GM12875 (cell line): Measurements from ENCODE around the gene TMEM200B.
"Not testable (repeated sequence)": the region's sequence is repeated elsewhere in the genome, so short reads cannot be mapped to it uniquely, and the experiment has no call there.

Experiments used
- H3K4me3 ChIP-seq: one replicate; pipeline ENCODE4 v1.5.1; 2011; ENCODE audit warnings: low read depth, low read length, control low read depth
- CTCF ChIP-seq: IDR thresholded peaks from 2 replicates; pipeline ENCODE4 v1.5.1; 2011; ENCODE audit warnings: low read depth, mild to moderate bottlenecking, control low read depth, inconsistent platforms, low read length, moderate library complexity, borderline replicate concordance; ENCODE audit not compliant: insufficient read depth

TMEM200B gene

GRCh38 chr1:29120367-29120766 lies 3.3 kb downstream of the TMEM200B start:
- no peak overlapping the region for H3K4me3 ChIP-seq
- no peak for TF ChIP-seq CTCF

DNA sequence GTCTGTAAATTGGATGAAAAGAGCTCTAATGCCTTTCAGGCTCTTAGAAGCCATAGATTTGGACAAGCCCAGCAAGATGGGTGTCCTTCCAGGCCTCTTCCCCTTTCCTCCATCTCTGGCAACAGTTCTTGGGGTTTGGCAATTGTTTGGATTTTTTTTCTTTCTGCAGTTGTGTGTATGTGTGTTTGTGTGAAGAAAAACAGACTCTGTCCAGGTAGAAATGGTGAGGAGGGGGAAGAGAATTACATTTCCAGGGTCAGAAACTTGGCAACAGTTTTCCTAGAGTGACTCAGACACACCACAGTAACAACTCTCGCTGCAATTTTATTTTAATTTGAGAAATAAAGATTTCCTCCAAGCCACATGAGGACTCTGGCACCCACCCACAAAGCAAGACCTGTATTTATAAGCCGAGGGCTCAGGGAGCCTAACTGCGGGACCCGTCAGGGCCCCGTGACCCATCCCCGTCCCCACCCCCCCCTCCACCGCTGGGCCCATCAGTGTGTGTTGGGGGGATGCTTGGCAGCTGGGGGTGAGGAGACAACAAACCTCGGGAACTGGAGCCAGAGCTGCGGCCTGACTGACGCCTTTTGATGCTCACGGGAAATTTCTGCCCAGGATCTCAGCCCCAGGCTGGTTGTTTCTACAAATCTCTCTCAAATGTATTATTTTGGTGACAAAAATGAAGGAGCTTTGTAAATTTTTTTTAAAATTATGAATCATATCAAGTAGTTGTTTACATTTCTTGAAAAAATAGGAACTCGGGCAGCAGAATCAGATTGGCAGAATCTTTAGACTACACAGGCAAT lies 4.4 kb downstream of the TMEM200B start:
- no peak overlapping the region for H3K4me3 ChIP-seq
- no peak for TF ChIP-seq CTCF

DNA sequence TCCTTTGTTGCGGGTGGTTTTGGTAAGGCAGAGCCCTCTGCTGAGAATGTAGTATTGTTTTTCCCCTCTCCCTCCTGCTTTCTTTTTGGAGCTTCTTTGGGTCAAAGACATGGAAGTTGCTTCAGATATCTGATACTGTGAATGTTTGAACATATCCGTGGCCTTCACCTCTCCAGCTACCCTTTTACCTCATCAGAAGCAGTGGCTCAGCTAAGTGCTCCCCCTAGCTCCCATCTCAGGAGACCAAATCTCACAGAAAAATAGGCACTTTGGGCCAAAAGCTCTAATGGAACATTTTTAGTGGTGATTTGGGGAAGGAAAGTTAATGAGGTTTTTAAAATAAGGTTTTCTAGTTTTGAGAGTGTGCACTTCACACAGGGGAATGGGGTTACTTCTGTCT lies 6.3 kb downstream of the TMEM200B start:
- no peak overlapping the region for H3K4me3 ChIP-seq
- no peak for TF ChIP-seq CTCF

GRCh38 chr1:29114654-29115053 lies 9.0 kb downstream of the TMEM200B start:
- no peak for TF ChIP-seq CTCF
- H3K4me3 ChIP-seq, result no peak overlapping the region

DNA sequence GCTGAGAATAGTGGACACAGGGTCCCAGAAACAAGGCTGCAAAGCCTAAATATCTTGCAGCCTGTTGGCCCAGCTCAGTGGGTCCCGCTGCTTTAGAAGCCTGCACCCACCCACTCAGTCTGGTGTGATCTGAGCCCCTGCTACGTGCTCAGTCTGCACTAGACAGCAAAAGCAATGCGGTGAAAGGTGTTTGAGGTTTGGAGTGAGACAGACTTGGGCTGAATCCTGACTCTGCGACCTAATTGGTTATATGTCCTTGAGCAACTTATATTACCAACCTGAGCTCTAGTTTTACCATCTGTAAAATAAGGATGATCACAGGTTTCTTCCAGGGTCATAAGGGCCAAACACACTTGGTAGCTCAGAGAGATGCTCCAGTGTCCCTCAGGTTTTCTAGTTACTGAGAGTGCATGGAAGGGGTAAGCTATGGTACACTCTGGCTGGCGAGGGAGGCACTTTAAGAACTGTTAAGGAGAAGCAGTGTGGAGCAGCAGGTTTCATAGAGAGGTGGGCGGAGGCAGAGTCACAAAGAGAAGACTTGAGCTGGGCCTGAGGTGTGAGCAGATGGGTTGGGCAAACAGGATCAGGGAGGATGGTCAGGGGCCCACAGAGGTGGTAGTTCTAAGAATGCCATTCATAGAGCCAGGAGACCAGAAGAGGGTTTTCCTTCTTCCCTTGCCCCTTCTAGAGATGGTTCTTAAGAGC lies 10.1 kb downstream of the TMEM200B start:
- TF ChIP-seq CTCF, result no peak
- H3K4me3 ChIP-seq, result no peak overlapping the region

DNA sequence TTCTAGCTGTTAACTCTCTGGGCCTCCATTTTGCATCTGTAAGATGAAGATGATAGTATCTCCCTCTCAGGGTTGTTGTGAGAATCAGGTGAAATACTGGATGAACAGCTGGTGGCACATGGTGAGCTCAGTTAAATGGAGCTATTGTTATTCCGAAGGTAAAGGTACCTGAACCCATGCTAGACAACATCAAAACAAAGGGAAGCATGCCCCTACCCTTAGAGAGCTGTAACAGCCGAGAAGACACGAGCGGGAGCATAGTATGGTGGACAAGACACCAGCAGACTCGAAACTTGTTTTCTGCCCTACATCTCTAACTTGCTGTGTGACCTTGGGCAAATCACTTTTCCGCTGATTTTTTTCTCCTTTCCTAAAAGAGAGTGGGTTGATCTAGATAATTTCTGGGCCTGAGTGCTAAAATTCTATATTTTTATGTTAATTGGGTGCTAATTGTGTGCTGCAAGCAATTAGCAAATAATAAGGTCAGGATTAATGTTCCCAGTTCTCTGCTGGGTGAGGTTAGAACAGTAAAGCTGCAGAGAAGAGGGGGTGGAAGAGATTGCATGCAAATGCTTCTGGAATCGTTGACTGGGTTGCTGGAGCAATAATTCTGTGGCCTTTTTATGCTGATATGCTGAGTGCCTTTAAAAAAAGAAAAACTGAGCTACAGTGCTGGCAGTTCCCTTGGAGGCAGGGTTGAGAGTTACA lies 10.8 kb downstream of the TMEM200B start:
- H3K4me3 ChIP-seq, result no peak overlapping the region
- no peak for TF ChIP-seq CTCF

GRCh38 chr1:29108041-29108440 lies 15.7 kb downstream of the TMEM200B start:
- not testable (repeated sequence) for H3K4me3 ChIP-seq
